ENCODE data around the gene TUFT1. TPM values are rescaled to one million over a fixed set of nuclear protein-coding genes. Genes with fewer than 3 reads are reported as not detected.

TUFT1 gene
- total and polyA plus RNA-seq, 9 of the 15 experiments (the other 6 are each of a cell fraction or from before 2014, with no cell fraction given), result 0.54 to 2.0 (median 1.7) TPM

DNA sequence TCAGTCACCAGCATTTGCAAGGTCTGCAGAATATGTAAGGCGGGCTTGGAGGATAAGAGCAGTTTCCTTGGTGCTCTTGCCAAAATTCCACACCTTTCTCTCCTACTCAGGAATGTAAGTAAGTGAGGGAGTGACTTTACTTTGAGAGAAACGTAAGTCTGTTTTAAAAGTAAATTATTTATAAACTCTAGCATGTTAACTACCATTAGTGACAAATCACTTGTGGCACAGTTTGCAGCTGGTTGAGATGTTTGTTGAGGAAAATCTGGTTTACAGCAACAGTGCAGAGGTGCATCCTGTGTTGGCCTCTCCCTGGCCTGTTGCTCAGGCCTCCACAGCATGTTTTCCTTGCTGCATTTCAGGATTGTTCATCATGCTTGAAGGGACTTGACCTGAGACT lies 20.4 kb upstream of the TUFT1 start:
- no peaks in the 10 kb centered on the region; a peak in 1 of 5 replicates for H3K4me1 ChIP-seq (replicated peaks in 1 of 2; ENCODE audit: control insufficient read depth in 2 of 2, insufficient read depth in 2 of 2, low read length in 2 of 2)
- H3K27ac ChIP-seq (ENCODE audit: extremely low read depth, low read depth, low read length), result no peak overlapping the region
- no peak for ATAC-seq
- no peaks in the 10 kb centered on the region for H3K79me2 ChIP-seq (ENCODE audit: control insufficient read depth, insufficient read depth, low read length)
- CTCF ChIA-PET (ENCODE audit: low intra/inter-chr PET ratio), result no interaction called here
- H2AFZ ChIP-seq (ENCODE audit: low read depth, low read length), result no peak overlapping the region
- H3K27me3 ChIP-seq (ENCODE audit: control insufficient read depth in 2 of 2, insufficient read depth in 2 of 2, low read length in 2 of 2), result peaks cover 13 to 37% of the 10 kb centered on the region in 2 experiments; a peak in 4 of 5 replicates
- FAIRE-seq, result no peak
- no TSS peak for BruUV-seq (replicated peaks)
- no peak overlapping the region for H3K9ac ChIP-seq (ENCODE audit: insufficient read depth in 1 of 2, low read depth in 2 of 2, low read length in 2 of 2)
- no peaks in the 10 kb centered on the region for H3K9me1 ChIP-seq (ENCODE audit: control insufficient read depth, insufficient read depth, low read length)
- intact Hi-C loops (cut with micrococcal nuclease), result loop anchor here (5.0 kb wide), 1 partner anchor 77 kb away; no protein-coding TSS in a partner anchor
- DNase-seq (ENCODE audit: extremely low read depth in 1 of 4, low spot score in 3 of 4), result no peak
- no peak overlapping the region for H3K4me3 ChIP-seq
- 40% methylated on average over 2 of the region's 2 CpGs for WGBS (ENCODE audit: insufficient coverage, low coverage, missing lambda C conversion rate)
- in situ Hi-C loops (cut with MboI), result no loop called here
- H3K9me3 ChIP-seq (replicated peaks; ENCODE audit: control insufficient read depth, insufficient read depth, low read depth, low read length), result no peaks in the 10 kb centered on the region
- H3K4me2 ChIP-seq (ENCODE audit: insufficient read depth, low read length), result no peak overlapping the region
- no peaks in the 10 kb centered on the region for H3K36me3 ChIP-seq (ENCODE audit: control insufficient read depth, insufficient read depth, low read length)
- no peaks in the 10 kb centered on the region for H4K20me1 ChIP-seq (replicated peaks; ENCODE audit: control insufficient read depth, insufficient read depth, low read length)
- POLR2A ChIA-PET, result interaction anchor here (0.9 to 1.2 kb wide), 2 partner anchors 10 to 71 kb away, joined by 3 read pairs; no protein-coding TSS in a partner anchor
- TF ChIP-seq ZNF766 (CRISPR knock-in tag; conservative IDR thresholded peaks at IDR 0.05) (no peak), MTA2 (IDR thresholded peaks at IDR 0.05; ENCODE audit: low read depth) (no peak), FIP1L1 (IDR thresholded peaks at IDR 0.05; ENCODE audit: low read depth, low read length, poor library complexity, severe bottlenecking) (no peak), SMARCA5 (IDR thresholded peaks at IDR 0.05) (no peak), FOXP1 (CRISPR knock-in tag; IDR thresholded peaks at IDR 0.05) (no peak), RFX1 (IDR thresholded peaks at IDR 0.05) (no peak), CEBPB (tag; IDR thresholded peaks at IDR 0.05) (no peak), ZNF263 (CRISPR knock-in tag; IDR thresholded peaks at IDR 0.05; ENCODE audit: borderline replicate concordance) (no peak), ZNF551 (CRISPR knock-in tag; IDR thresholded peaks at IDR 0.05) (no peak), ADNP (tag; IDR thresholded peaks at IDR 0.05) (no peak), LEF1 (IDR thresholded peaks at IDR 0.05) (no peak), ZNF778 (CRISPR knock-in tag; IDR thresholded peaks at IDR 0.05) (no peak), SLC30A9 (CRISPR knock-in tag; IDR thresholded peaks at IDR 0.05) (no peak)
- TF ChIP-seq, protein P1, sequence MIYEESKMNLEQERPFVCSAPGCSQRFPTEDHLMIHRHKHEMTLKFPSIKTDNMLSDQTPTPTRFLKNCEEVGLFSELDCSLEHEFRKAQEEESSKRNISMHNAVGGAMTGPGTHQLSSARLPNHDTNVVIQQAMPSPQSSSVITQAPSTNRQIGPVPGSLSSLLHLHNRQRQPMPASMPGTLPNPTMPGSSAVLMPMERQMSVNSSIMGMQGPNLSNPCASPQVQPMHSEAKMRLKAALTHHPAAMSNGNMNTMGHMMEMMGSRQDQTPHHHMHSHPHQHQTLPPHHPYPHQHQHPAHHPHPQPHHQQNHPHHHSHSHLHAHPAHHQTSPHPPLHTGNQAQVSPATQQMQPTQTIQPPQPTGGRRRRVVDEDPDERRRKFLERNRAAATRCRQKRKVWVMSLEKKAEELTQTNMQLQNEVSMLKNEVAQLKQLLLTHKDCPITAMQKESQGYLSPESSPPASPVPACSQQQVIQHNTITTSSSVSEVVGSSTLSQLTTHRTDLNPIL (CRISPR knock-in tag; IDR thresholded peaks at IDR 0.05), result no peak
- TF ChIP-seq, protein P2, sequence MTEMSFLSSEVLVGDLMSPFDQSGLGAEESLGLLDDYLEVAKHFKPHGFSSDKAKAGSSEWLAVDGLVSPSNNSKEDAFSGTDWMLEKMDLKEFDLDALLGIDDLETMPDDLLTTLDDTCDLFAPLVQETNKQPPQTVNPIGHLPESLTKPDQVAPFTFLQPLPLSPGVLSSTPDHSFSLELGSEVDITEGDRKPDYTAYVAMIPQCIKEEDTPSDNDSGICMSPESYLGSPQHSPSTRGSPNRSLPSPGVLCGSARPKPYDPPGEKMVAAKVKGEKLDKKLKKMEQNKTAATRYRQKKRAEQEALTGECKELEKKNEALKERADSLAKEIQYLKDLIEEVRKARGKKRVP (CRISPR knock-in tag; IDR thresholded peaks at IDR 0.05), result no peak
- TF ChIP-seq, protein P3, sequence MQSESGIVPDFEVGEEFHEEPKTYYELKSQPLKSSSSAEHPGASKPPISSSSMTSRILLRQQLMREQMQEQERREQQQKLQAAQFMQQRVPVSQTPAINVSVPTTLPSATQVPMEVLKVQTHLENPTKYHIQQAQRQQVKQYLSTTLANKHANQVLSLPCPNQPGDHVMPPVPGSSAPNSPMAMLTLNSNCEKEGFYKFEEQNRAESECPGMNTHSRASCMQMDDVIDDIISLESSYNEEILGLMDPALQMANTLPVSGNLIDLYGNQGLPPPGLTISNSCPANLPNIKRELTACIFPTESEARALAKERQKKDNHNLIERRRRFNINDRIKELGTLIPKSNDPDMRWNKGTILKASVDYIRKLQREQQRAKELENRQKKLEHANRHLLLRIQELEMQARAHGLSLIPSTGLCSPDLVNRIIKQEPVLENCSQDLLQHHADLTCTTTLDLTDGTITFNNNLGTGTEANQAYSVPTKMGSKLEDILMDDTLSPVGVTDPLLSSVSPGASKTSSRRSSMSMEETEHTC (IDR thresholded peaks at IDR 0.05), result no peak
- TF ChIP-seq, protein P4, sequence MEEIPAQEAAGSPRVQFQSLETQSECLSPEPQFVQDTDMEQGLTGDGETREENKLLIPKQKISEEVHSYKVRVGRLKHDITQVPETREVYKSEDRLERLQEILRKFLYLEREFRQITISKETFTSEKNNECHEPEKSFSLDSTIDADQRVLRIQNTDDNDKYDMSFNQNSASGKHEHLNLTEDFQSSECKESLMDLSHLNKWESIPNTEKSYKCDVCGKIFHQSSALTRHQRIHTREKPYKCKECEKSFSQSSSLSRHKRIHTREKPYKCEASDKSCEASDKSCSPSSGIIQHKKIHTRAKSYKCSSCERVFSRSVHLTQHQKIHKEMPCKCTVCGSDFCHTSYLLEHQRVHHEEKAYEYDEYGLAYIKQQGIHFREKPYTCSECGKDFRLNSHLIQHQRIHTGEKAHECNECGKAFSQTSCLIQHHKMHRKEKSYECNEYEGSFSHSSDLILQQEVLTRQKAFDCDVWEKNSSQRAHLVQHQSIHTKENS (CRISPR knock-in tag; IDR thresholded peaks at IDR 0.05), result no peak
- TF ChIP-seq, protein P5, sequence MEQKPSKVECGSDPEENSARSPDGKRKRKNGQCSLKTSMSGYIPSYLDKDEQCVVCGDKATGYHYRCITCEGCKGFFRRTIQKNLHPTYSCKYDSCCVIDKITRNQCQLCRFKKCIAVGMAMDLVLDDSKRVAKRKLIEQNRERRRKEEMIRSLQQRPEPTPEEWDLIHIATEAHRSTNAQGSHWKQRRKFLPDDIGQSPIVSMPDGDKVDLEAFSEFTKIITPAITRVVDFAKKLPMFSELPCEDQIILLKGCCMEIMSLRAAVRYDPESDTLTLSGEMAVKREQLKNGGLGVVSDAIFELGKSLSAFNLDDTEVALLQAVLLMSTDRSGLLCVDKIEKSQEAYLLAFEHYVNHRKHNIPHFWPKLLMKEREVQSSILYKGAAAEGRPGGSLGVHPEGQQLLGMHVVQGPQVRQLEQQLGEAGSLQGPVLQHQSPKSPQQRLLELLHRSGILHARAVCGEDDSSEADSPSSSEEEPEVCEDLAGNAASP (IDR thresholded peaks at IDR 0.05), result no peak

All from K562 (cell line).